ENCODE results near the gene EML6.

Gene EML6

DNA sequence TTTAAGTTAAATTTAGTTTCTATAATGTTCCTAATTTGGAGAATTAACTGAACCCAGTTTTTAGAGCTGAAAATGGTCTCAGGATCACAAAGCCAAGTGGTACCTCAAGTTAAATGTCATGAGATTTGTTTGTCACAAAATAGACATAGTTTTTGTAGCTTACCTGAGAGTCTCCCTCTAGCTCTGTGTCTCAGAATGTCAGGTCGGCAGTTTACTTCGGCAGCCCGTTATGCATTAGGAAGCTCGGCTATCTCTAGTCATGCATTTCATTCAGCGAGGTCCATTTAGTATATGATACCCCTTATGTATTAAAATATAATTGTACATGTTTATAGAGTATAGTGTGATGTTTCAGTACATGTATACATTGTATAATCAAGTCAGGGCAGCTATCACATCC is 155.6 kb downstream of the EML6 start:
- DNase-seq (ENCODE audit: low read depth in 2 of 2) = no peak

DNA sequence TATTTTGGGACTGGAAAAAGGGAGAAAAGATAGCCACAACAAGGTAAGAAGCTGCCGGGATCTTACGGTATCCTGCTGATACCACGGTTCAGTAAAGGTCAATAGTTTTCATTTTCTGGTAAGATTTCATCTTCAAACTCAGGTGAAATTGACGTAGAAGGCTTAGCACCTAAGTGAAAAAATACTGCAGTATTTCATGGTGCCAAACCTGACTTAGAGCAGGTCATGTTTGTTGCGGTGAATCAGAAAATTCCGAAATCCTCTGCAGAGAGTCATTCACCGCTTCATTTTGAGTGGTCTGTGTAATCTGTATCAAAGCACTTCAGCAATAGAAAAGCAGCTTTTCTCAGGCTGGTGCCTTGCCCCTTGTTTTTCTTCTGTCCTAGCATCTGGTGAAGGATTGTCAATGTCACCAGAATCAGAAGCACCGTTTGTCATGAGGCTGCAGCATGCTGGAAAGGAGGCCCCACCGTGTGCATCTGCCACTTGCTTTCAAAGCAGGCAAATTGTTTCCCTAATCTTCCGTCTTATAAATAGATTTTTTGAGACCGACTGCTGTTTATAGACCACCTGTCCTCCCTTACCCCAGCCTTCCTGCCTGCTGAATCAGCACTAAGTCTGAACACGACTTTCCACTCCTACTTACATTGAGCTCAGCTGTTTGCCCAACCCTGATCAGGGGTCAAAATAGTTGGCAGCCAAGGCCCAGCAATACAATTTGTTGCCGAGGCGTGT is 156.3 kb downstream of the EML6 start:
- DNase-seq (ENCODE audit: low read depth in 2 of 2) = no peak

GRCh38 chr2:54880428-54880827 is 157.0 kb downstream of the EML6 start:
- no peak for DNase-seq (ENCODE audit: low read depth in 2 of 2)

- no peak for DNase-seq (ENCODE audit: low read depth in 2 of 2)
Observed at GRCh38 chr2:54881759-54882158, 158.3 kb downstream of the EML6 start.

- no peak for DNase-seq (ENCODE audit: low read depth in 2 of 2)
Observed at GRCh38 chr2:54885891-54886290, 162.4 kb downstream of the EML6 start.

GRCh38 chr2:54887850-54888545 is 164.5 kb downstream of the EML6 start:
- DNase-seq (ENCODE audit: low read depth in 2 of 2) = no peak

GRCh38 chr2:54889053-54889452 is 165.6 kb downstream of the EML6 start:
- no peak for DNase-seq (ENCODE audit: low read depth in 2 of 2)

DNA sequence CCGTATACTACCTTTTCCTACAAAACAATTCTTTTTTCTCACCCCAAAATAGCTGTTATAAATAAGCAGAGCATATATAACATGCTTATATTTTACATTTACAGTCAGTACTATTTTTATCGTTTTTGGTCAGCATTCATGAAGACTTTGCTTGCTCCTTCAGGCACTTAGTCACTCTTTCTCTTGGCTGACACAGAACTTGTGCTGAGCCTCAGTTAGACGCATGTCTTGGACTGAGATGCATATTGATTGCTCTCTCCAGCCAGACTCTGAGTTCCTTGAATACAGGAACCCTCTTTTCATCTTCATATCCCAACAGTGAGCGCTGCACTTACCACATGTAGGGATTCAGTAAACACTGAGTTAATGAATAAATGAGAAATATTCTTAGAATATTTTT is 168.4 kb downstream of the EML6 start:
- no peak for DNase-seq (ENCODE audit: low read depth in 2 of 2)

- DNase-seq (ENCODE audit: low read depth in 2 of 2) = no peak
Observed at GRCh38 chr2:54894467-54894866, 171.0 kb downstream of the EML6 start.

DNA sequence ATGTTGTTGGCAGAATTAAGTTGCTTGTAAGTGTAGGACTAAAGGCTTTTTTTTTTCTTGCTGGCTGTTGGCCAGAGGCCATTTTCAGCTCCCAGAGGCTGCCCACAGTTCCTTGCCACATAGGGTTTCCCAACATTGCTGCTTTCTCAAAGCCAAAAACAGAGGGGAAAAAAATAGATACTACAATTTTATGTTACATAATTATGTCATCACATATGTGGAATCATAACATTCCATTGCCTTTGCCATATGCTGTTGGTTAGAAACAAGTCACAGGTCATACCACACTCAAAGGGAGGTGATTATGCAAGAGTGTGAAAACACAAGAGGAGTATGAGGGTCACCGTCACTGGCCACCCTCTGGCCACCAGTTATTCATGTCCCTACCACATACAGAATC is 172.3 kb downstream of the EML6 start:
- DNase-seq (ENCODE audit: low read depth in 2 of 2) = peak; percentile 29 to 39

GRCh38 chr2:54897420-54898310 is 174.2 kb downstream of the EML6 start:
- no peak for DNase-seq (ENCODE audit: low read depth in 2 of 2)

DNA sequence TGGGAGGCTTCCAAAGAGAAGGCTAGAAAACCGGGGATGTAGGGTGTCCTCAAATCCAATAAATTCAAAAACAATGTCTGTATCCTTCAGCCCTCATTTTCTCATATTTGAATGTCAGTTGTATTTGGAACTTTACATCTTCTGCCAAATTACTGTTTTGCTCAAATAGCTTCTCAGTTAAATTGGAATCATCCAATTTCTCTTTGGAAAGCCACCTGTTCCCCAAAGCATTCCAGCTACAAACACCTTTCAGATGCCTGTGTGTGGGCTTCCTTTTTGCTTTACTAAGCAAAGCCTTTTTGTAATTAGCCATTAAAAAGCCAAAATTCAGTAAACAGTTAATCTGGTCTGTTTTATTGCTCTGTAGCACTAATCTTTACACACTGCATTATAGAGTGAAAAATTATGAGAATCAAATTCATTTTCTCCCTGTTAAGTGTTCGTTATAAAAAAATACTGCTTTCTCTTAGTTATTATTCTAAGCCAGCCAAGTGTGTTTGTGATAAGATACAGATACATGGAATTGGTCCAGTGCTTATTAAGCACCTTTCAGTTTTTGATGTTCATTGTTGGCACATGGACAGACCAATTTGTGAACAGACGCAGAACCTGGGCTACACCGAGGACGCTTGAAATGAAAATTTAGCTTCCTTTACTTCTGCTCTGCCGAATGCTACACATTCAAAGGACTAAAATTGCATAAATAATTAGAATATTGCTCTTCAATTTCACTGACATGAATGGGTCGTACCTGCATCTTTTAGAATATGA is 175.2 kb downstream of the EML6 start:
- no peak for DNase-seq (ENCODE audit: low read depth in 2 of 2)

DNA sequence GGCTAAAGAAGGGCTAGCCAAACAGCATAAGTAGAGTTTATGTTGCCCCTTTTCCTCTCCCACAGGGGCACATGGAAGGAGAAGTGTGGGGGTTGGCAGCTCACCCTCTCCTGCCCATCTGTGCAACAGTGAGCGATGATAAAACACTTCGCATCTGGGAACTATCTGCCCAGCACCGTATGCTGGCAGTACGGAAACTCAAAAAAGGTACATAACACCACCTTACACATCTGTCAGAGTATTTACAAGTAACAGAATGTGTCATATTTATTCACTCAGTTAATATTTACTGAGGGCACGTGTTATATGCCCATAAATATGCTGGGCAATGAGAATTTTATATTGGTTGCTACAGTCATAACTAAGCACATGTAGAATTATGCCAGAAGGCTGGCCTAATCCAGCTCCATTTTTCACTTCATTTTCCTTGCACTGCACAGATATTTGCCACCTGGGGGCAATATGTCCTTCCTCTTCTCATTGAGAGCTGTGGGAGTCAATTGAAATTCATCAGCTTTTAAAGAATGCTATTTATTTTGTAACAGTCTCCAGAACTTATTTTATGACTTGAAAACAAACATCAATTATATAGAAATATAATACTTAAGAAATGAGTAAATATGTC is 176.2 kb downstream of the EML6 start:
- DNase-seq (ENCODE audit: low read depth in 2 of 2) = peak; percentile 48 to 49

DNA sequence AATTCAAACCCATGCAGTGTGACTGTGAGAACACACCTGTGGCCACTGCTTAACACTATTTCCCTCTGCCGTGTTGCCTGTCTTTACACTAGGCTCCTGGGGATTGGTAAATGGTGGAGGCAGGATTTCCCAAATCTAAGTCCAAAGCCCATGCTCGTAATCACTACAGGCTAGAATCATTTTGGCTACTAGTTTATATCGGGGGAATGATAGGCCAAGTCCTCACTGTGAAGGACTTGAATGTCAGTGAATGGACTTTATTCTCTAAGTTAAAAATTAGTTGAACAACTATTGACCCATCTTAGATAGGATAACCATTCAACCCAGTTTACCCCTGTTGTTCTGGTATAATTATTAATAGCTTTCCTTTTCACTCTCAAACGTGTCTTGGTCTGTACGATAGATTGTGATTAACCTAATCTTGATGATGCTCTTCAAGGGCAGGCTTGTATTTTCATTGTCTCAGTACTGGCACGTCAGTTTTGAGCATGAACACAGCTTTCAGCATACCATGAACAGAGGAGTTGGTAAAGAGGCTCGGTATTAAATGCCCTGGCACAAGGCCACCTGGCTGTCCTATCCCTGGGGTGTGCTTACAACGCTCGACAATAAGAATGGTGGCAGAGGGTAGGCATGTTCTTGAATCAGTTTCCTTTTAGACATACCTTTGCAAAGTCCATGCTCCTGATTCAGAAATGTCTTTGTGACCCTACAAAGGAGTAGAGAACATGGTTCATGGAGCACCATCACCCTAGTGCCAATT is 177.9 kb downstream of the EML6 start:
- no peak for DNase-seq (ENCODE audit: low read depth in 2 of 2)

- no peak for DNase-seq (ENCODE audit: low read depth in 2 of 2)
Observed at GRCh38 chr2:54902763-54903162, 179.3 kb downstream of the EML6 start.

DNA sequence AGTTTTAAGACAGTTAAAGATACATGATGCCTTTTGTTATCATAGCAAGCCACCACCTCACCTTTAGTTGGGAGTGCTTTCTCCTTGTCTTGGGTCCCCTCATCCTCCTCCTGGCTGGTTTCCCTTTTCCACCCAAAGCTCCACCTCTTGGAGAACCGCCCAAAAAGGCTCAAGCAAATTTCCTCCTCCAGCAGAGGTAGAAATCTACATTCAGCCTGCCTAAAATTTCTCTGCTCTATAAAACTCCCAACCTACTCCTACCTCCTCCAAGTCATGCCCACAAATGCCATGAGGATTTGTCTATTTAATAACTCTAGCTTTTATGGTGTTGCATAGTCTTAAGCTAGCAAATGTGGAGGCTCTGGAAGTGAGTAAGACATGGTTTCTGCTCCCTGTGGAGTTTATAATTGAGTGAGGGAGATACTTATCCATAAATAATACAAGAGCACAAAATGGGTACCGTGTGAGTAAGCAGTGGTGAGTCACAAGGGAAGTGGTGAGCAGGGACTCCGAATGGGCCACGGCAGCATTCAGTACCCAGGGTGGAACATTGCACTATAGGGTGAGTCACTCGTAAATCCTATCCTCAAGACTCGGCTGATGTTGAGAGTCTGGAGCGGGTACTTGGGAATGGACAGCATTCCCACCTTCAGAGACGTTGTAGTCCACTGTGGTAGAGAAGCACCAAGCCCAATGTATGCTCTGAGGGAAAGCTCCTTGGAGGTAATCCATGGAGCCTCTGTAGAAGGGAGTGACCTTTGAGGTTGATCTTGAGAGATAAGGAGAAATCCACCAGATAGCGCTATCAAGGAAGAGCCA is 180.5 kb downstream of the EML6 start:
- peak; percentile 98 for DNase-seq (ENCODE audit: low read depth in 2 of 2)

GRCh38 chr2:54904836-54905235 is 181.4 kb downstream of the EML6 start:
- DNase-seq (ENCODE audit: low read depth in 2 of 2) = no peak

DNA sequence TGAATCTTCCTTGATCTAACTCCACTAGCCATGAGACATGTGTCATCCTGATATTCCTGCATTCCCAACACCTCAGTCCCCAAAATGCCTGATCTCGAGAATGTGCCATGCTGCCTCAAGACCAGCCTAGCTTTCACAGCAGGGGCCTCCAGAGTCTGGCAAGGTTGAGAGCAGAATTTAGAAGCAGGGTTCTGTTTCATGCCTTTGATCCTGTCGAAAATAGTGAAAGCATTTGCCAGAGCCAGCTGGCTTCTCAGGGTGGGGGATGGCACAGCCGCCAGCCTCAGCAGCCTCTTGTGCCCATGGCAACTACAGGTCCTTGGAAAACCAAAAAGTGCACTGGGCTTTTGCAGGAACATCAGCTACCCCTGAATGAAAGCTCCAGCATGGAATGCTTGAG is 183.3 kb downstream of the EML6 start:
- DNase-seq (ENCODE audit: low read depth in 2 of 2) = no peak

GRCh38 chr2:54907663-54908062 is 184.2 kb downstream of the EML6 start:
- DNase-seq (ENCODE audit: low read depth in 2 of 2) = no peak

DNA sequence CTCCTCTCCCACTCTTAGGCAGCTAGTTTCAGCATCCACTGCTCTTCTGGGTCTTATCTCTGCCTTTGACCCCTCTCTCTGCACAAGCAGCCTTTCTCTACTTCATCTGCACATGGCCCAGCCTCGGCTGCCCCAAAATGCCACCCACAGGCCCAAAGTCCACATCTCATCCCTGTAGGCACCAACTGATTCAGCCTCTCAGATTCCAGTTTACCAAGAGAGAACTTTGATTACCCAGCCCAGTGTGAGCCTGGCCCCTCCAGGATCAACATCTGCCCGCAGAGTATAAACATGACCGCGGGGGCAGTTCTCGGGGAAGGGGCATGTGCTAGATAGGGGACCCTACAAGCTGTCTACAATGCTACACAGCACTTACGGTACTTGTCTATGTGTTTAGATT is 185.1 kb downstream of the EML6 start:
- no peak for DNase-seq (ENCODE audit: low read depth in 2 of 2)

Data from fibroblast of skin of left quadriceps (primary cell).